K562 (cell line): ENCODE results near the gene RGS14. TPM values are rescaled to one million over a fixed set of nuclear protein-coding genes. Genes with fewer than 3 reads are reported as not detected.
A peak's percentile ranks its signal among the peaks of the same experiment; 100 is the strongest.

Source experiments
- CBX3 ChIP-seq, 2 experiments: IDR thresholded peaks; 1 replicate in 1 of 2; 2 replicates in 1 of 2; pipeline ENCODE4 v1.6.1; 2012; ENCODE audit warnings: inconsistent platforms in 2 of 2, low read length in 2 of 2, borderline replicate concordance in 1 of 2, control low read depth in 1 of 2
- CBX5 ChIP-seq: IDR thresholded peaks from 2 replicates; pipeline ENCODE4 v1.6.1; 2014; ENCODE audit warnings: low read depth, borderline replicate concordance
- EP300 ChIP-seq: IDR thresholded peaks from 2 replicates; pipeline ENCODE4 v1.6.1; 2012; ENCODE audit warnings: low read length, improper control_type of control experiment
- FIP1L1 ChIP-seq: fragments of 200-400 bp; formaldehyde crosslinking; IDR thresholded peaks from 2 replicates; pipeline ENCODE4 v1.6.1; 2018; ENCODE audit warnings: mild to moderate bottlenecking, low read depth, low read length; ENCODE audit not compliant: poor library complexity, severe bottlenecking
- L3MBTL2 ChIP-seq: fragments of 450-650 bp; IDR thresholded peaks from 2 replicates; pipeline ENCODE4 v1.6.1; 2016; ENCODE audit warnings: mild to moderate bottlenecking, moderate library complexity
- NELFE ChIP-seq: IDR thresholded peaks from 2 replicates; pipeline ENCODE4 v1.6.1; 2011; ENCODE audit warnings: mild to moderate bottlenecking; ENCODE audit not compliant: insufficient read depth, insufficient read length
- PATZ1 ChIP-seq: fragments of 250-450 bp; sonication (Bioruptor Pico); IDR thresholded peaks from 2 replicates; pipeline ENCODE4 v1.5.0; 2020; ENCODE audit warnings: mild to moderate bottlenecking, borderline replicate concordance
- PHF8 ChIP-seq: fragments of 200-600 bp; sonication (generic); IDR thresholded peaks from 2 replicates; pipeline ENCODE4 v1.6.1; 2012; ENCODE audit warnings: mixed run types, mild to moderate bottlenecking, inconsistent platforms, low read length, moderate library complexity, borderline replicate concordance
- SIN3B ChIP-seq: fragments of 450-650 bp; IDR thresholded peaks from 2 replicates; pipeline ENCODE4 v1.6.1; 2017; ENCODE audit warnings: low read depth, mild to moderate bottlenecking, moderate library complexity
- SMARCB1 ChIP-seq: IDR thresholded peaks from 2 replicates; pipeline ENCODE4 v1.6.1; 2011; ENCODE audit warnings: improper control_type of control experiment, low read depth; ENCODE audit not compliant: insufficient read length
- STAT5B ChIP-seq: fragments of 250-450 bp; sonication (Bioruptor Pico); IDR thresholded peaks from 2 replicates; pipeline ENCODE4 v1.8.0; 2021; ENCODE audit warnings: mild to moderate bottlenecking, inconsistent platforms
- polyA plus RNA-seq, 8 experiments: library from polyadenylated mRNA; depleted of rRNA in 4 of 8; stranded (reverse) in 5 of 8; unstranded in 3 of 8; fragments of >200 nt; fragmentation: Nextera tagmentation in 2 of 8; fragmentation: Illumina TruSeq in 1 of 8; extraction: Ambion mirVana in 2 of 8; extraction: Trizol in 1 of 8; gene quantifications; 2 replicates each; pipeline versions ENCODE4 v1.2.1 to v1.2.3, GENCODE V29; 2011 to 2014; ENCODE audit warnings: inconsistent platforms in 1 of 8, missing spikeins in 1 of 8
- total RNA-seq, 7 experiments: library from RNA; depleted of rRNA in 6 of 7; stranded (reverse); fragments of >200 nt in 6 of 7; fragmentation: Illumina TruSeq in 2 of 7; extraction: Trizol in 2 of 7; gene quantifications; 2 replicates each; pipeline versions ENCODE4 v1.2.1 to v1.2.3, GENCODE V29; 2011 to 2021; ENCODE audit warnings: low replicate concordance in 1 of 7
- TF ChIP-seq, protein P1 (sequence below): fragments of 250-450 bp; sonication (Bioruptor Pico); IDR thresholded peaks from 2 replicates; pipeline ENCODE4 v1.8.0; 2022; ENCODE audit warnings: moderate library complexity, mild to moderate bottlenecking, inconsistent platforms
- TF ChIP-seq, protein P2 (sequence below): fragments of 250-450 bp; sonication (Bioruptor Pico); IDR thresholded peaks from 2 replicates; pipeline ENCODE4 v1.4.0; 2020
- TF ChIP-seq, protein P3 (sequence below), 3 experiments: IDR thresholded peaks in 2 of 3; conservative IDR thresholded peaks in 1 of 3; 2 replicates each; pipeline ENCODE4 v1.5.1; 2011 to 2012; ENCODE audit warnings: low read length in 3 of 3, mild to moderate bottlenecking in 3 of 3, control low read depth in 2 of 3, improper control_type of control experiment in 1 of 3, inconsistent platforms in 1 of 3, low read depth in 1 of 3, mixed read lengths in 1 of 3, moderate library complexity in 1 of 3; ENCODE audit not compliant: insufficient read depth in 2 of 3
- TF ChIP-seq, protein P4 (sequence below): IDR thresholded peaks from 2 replicates; pipeline ENCODE4 v1.6.1; 2011; ENCODE audit not compliant: insufficient read length; ENCODE audit errors: extremely low read depth

The RGS14 gene
- total and polyA plus RNA-seq, 9 of the 15 experiments (the other 6 are each of a cell fraction or from before 2014, with no cell fraction given) = 0.28 to 75.9 (median 34.5) TPM

- no peak for TF ChIP-seq PATZ1 (CRISPR knock-in tag)
- TF ChIP-seq PHF8 = peak; percentile 59; the same call in 1 of the 2 replicates
- no peak for TF ChIP-seq SIN3B
- TF ChIP-seq CBX5 = no peak
- TF ChIP-seq L3MBTL2 = peak; percentile 100
- TF ChIP-seq EP300 = no peak
- TF ChIP-seq NELFE = no peak
- TF ChIP-seq, protein P1, sequence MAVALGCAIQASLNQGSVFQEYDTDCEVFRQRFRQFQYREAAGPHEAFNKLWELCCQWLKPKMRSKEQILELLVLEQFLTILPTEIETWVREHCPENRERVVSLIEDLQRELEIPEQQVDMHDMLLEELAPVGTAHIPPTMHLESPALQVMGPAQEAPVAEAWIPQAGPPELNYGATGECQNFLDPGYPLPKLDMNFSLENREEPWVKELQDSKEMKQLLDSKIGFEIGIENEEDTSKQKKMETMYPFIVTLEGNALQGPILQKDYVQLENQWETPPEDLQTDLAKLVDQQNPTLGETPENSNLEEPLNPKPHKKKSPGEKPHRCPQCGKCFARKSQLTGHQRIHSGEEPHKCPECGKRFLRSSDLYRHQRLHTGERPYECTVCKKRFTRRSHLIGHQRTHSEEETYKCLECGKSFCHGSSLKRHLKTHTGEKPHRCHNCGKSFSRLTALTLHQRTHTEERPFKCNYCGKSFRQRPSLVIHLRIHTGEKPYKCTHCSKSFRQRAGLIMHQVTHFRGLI = peak; percentile 67; the same call in 1 of the 2 replicates
- TF ChIP-seq SMARCB1 = no peak
- TF ChIP-seq, protein P2, sequence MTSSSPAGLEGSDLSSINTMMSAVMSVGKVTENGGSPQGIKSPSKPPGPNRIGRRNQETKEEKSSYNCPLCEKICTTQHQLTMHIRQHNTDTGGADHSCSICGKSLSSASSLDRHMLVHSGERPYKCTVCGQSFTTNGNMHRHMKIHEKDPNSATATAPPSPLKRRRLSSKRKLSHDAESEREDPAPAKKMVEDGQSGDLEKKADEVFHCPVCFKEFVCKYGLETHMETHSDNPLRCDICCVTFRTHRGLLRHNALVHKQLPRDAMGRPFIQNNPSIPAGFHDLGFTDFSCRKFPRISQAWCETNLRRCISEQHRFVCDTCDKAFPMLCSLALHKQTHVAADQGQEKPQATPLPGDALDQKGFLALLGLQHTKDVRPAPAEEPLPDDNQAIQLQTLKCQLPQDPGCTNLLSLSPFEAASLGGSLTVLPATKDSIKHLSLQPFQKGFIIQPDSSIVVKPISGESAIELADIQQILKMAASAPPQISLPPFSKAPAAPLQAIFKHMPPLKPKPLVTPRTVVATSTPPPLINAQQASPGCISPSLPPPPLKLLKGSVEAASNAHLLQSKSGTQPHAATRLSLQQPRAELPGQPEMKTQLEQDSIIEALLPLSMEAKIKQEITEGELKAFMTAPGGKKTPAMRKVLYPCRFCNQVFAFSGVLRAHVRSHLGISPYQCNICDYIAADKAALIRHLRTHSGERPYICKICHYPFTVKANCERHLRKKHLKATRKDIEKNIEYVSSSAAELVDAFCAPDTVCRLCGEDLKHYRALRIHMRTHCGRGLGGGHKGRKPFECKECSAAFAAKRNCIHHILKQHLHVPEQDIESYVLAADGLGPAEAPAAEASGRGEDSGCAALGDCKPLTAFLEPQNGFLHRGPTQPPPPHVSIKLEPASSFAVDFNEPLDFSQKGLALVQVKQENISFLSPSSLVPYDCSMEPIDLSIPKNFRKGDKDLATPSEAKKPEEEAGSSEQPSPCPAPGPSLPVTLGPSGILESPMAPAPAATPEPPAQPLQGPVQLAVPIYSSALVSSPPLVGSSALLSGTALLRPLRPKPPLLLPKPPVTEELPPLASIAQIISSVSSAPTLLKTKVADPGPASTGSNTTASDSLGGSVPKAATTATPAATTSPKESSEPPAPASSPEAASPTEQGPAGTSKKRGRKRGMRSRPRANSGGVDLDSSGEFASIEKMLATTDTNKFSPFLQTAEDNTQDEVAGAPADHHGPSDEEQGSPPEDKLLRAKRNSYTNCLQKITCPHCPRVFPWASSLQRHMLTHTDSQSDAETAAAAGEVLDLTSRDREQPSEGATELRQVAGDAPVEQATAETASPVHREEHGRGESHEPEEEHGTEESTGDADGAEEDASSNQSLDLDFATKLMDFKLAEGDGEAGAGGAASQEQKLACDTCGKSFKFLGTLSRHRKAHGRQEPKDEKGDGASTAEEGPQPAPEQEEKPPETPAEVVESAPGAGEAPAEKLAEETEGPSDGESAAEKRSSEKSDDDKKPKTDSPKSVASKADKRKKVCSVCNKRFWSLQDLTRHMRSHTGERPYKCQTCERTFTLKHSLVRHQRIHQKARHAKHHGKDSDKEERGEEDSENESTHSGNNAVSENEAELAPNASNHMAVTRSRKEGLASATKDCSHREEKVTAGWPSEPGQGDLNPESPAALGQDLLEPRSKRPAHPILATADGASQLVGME = 0 out of 2 replicates have a peak, but pooled peaks have one; percentile 32
- TF ChIP-seq CBX3 (IDR thresholded peaks at IDR 0.05; ENCODE audit: borderline replicate concordance in 1 of 2, low read length in 2 of 2) = peak in 1 of 2 experiments; percentile 96; a peak in 2 of 3 replicates
- no peak for TF ChIP-seq STAT5B (CRISPR knock-in tag)
- TF ChIP-seq, protein P3, sequence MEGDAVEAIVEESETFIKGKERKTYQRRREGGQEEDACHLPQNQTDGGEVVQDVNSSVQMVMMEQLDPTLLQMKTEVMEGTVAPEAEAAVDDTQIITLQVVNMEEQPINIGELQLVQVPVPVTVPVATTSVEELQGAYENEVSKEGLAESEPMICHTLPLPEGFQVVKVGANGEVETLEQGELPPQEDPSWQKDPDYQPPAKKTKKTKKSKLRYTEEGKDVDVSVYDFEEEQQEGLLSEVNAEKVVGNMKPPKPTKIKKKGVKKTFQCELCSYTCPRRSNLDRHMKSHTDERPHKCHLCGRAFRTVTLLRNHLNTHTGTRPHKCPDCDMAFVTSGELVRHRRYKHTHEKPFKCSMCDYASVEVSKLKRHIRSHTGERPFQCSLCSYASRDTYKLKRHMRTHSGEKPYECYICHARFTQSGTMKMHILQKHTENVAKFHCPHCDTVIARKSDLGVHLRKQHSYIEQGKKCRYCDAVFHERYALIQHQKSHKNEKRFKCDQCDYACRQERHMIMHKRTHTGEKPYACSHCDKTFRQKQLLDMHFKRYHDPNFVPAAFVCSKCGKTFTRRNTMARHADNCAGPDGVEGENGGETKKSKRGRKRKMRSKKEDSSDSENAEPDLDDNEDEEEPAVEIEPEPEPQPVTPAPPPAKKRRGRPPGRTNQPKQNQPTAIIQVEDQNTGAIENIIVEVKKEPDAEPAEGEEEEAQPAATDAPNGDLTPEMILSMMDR (IDR thresholded peaks at IDR 0.05 in 2 of 3, conservative IDR thresholded peaks at IDR 0.05 in 1 of 3; ENCODE audit: insufficient read depth in 2 of 3, low read depth in 1 of 3, low read length in 3 of 3) = peak; percentile 34 to 58 (median 37); a peak in 4 of 6 replicates
- TF ChIP-seq FIP1L1 = peak; percentile 16
- TF ChIP-seq, protein P4, sequence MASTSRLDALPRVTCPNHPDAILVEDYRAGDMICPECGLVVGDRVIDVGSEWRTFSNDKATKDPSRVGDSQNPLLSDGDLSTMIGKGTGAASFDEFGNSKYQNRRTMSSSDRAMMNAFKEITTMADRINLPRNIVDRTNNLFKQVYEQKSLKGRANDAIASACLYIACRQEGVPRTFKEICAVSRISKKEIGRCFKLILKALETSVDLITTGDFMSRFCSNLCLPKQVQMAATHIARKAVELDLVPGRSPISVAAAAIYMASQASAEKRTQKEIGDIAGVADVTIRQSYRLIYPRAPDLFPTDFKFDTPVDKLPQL = no peak
Measured at GRCh38 chr5:177367323-177367848, 9.7 kb downstream of the RGS14 start (continued).
